GM18517 (cell line): ENCODE measurements around the gene CNDP2.
A peak's percentile ranks its signal among the peaks of the same experiment; 100 is the strongest.
"Not testable (repeated sequence)": the region's sequence is repeated elsewhere in the genome, so short reads cannot be mapped to it uniquely, and the experiment has no call there.

Source experiments
- ATAC-seq: cut with Tn5 transposase; IDR thresholded peaks from one replicate; pipeline ENCODE4 v1.9.1; 2021; ENCODE audit warnings: mild to moderate bottlenecking, moderate library complexity; ENCODE audit not compliant: unreplicated experiment

Gene CNDP2

DNA sequence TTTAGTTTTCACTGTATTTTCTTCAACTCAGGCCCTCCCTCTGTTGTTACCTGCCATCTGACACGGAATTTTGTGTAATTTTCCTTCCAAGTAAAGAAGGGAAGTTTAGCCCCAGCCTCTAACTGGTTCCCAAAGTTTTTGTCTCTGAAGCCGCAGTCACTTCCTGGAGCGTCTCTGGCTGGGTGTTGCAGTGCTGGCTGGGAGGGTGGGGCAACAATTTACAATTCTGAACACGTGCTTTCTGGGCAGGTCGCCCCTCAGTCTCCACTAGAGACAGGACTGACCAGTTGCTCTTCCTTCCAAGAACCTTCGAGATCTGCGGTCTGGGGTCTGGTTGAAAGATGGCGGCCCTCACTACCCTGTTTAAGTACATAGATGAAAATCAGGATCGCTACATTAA lies 3.5 kb downstream of the CNDP2 start:
- peak; percentile 49 for ATAC-seq

GRCh38 chr18:74500372-74500771 lies 4.2 kb downstream of the CNDP2 start:
- ATAC-seq: no peak

DNA sequence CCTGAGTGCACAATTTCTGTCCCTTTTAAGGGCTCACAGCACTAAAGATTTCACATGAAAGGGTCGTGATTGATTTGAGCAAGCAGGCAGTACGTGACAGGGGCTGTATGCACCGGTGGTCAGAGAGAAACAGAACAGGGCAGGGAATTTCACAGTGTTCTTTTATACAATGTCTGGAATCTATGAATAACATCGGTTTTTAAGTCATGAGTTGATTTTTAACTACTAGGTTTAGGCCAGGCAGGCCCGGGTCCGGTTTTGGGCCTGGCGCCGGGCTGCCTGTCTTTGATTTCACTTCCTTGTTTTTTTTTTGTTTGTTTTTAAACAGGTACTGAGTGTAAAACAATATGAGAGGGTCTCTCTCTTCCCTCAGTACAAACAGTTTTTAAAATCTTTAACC lies 4.6 kb downstream of the CNDP2 start:
- not testable (repeated sequence) for ATAC-seq

GRCh38 chr18:74501386-74501785 lies 5.2 kb downstream of the CNDP2 start:
- ATAC-seq: no peak

- ATAC-seq: no peak
These were observed 7.0 kb downstream of the CNDP2 start for GRCh38 chr18:74503137-74503536.

DNA sequence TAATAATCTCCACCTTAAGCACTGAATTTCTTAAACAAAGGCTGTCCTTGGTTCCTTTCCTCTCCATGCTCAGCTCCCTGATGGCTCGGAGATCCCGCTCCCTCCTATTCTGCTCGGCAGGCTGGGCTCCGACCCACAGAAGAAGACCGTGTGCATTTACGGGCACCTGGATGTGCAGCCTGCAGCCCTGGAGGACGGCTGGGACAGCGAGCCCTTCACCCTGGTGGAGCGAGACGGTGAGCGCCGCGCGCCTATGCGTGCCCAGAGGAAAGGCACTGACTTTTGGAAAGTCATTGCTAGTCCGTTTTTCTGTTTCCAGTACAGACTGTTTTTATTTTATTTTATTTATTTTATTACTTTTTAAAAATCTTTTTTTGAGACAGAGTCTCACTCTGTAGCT lies 9.6 kb downstream of the CNDP2 start:
- ATAC-seq: no peak

DNA sequence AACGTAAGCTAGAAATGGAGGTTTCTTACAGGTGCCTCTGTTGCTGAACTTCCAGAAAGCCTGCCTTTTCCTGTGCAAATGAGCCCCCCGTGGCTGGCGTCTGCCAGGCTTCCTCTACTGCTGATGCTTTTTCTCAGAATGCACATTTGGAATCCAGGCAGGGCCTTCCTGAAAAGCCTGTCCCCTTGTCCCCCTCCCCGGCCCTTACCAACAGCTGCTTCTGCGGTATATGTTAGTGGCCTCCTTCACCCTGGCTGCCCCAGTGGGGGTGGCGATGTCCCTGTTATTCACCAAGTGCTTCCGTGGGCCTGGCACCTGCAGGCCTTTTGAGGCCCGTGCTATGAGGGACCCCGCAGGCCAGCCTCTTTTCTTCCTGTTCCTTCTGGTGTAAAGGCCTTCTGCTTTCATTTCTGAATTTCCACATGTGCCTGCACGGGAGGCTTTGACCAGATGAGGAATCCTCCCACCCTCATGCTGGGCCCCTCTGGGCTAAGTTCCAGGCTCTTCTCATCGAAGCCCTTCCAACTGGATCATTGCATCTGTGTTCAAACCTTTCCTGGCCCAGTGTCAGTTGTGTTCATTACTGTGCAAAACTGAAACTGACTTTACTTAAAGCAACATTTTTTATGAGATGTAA lies 10.4 kb downstream of the CNDP2 start:
- no peak for ATAC-seq

GRCh38 chr18:74507097-74507881 lies 11.1 kb downstream of the CNDP2 start:
- no peak for ATAC-seq

GRCh38 chr18:74507927-74508326 lies 11.8 kb downstream of the CNDP2 start:
- no peak for ATAC-seq

DNA sequence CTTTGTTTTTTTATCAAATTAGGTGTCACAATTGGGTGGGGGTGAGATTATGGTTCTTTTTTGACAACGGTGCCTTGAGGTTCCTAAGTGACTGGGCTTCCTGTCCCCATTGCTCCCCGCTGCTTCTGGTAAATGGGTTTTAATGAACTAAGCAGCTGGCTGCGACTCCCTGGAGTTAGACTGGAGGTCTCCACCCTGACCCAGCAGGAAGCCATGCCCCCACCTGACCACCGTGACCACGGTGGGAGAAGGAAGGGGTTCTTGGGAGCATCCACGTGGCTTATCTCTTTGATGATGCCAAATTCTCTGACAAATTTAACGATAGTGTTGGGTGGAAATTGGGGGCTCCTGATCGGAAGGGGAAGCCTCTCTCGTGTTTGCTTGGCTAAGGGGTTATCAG lies 12.2 kb downstream of the CNDP2 start:
- no peak for ATAC-seq

- ATAC-seq: no peak
These were observed 12.7 kb downstream of the CNDP2 start for GRCh38 chr18:74508821-74509225.

- ATAC-seq: no peak
These were observed 13.9 kb downstream of the CNDP2 start for GRCh38 chr18:74509856-74510769.

DNA sequence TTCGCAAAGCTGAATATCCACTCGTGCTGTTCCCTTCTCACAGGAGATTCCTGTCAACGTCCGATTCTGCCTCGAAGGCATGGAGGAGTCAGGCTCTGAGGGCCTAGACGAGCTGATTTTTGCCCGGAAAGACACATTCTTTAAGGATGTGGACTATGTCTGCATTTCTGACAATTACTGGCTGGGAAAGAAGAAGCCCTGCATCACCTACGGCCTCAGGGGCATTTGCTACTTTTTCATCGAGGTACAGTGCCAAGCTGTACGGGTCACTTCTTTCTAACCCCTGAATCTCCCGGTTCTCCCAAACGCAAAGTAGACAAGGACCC lies 14.6 kb downstream of the CNDP2 start:
- ATAC-seq: no peak

DNA sequence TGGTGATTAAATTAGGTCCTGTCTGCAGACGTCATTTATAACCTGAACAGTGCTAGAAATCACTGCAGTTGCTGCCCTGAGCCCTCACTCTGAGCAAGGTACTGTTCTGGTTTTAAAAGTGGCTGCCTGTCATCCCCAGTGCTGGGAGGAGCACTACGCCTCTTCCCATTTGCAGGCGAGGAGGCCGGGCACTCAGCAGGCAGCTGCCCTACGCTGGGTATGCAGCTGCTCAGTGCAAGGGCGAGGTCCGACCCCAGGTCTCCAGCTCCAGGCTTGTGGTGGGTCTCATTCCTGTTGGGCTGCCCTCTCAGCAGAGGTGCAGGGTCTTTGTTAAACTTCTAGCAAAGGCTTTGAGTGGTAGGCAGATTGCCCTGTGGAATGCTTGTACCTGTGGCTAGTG lies 15.7 kb downstream of the CNDP2 start:
- ATAC-seq: no peak

DNA sequence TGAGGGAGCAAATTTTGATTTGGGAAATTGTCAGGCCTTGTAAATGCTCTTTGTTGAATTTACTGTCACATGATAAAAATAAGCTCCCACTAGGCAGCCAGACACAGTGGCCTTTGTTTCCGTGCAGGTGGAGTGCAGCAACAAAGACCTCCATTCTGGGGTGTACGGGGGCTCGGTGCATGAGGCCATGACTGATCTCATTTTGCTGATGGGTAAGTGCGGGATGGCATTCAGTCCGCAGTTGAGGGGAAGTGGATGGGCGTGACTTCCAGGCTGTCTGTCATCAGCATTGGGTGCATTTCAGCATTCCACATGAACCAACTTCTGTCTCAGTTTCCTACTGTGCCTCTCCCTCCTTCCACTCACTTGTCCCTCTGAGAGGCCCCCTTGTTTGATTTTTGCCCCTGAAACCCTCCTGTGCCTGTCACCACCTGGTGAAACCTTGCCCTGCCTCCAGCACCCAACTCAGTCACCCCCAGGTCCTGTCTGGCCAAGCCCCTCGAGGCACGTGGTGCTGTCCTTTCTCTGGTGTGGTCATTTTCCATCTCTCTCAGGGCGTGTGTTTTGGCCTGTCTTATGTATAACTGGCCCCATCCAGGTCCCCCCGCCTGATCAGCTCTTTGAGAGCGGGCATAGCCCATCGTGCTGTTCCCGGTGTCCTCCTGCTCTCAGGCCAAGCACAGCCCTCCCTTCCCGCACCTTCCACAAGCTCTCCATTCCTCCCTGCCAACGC lies 16.3 kb downstream of the CNDP2 start:
- no peak for ATAC-seq

DNA sequence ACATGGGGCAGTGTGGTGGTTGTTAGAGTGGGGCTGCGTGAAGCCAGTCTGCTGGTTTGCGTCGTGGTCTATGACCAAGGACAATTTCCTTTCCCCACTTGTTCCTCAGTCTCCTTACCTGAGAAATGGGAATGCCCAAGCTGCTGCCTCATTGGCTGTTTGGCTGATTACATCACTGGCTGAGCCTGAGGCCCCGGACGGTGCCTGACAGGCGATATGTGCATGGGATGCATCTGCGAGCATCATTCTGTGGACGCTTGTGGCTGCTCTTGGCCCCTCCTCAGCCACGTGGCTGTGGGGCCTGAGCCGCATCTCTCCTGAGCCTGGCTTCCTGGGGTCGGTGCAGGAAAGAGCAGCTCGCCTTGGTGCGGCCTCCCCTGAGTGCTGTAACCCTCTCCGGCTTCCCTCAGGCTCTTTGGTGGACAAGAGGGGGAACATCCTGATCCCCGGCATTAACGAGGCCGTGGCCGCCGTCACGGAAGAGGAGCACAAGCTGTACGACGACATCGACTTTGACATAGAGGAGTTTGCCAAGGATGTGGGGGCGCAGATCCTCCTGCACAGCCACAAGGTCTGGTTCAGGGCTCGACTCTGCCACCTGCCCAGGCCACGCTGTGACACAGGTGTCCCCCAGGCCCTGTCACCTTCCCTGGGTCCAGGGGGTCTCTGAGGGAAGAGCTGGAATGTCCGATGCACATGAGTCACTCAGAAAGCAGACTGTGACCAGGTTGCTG lies 17.2 kb downstream of the CNDP2 start:
- no peak for ATAC-seq

DNA sequence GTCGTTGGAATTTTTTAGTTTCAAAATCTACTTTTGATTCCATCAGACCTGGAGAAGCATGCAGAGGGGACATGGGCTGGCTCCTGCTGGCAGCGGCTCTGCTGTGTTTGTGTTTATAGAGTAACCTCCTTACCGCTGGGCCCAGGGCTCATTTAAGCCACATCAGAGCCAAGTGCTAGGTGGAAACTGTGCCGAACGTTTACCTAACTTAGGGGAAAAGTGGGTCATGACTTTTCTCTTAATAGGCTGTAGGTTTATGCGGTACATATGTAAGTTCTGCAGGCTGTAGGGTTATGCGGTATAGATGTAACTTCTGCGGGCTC lies 17.7 kb downstream of the CNDP2 start:
- ATAC-seq: no peak

DNA sequence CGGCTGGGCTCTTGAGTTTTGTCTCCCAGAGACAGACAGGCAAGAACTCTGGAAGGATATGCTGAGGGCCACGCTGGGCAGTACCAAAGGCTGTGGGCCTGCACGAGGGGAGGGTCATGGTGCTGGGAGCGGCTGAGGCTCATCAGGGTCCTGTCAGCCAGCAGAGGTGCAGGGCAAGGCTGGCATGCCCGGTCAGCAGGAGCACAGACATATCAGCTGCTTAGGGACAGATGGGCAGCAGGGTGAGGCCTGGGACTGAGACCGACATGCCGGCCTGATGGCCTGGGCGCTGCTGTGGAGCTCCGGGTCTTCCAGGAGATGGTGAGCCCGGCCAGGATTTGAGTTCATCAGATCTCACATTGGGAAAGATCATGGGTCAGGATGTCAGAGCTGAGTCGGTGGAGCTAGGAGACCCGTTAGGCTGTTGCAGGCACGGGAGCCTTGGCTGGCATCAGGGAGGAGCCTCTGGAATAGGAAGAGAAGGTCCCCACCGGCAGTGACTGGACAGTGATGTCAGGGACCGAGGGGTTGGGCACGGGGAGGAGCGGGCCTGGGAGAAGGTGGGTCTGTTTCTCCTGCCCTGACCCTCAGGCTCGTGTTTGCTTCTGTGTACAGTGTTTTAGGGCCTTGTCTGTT lies 18.8 kb downstream of the CNDP2 start:
- ATAC-seq: no peak

- no peak for ATAC-seq
These were observed 19.6 kb downstream of the CNDP2 start for GRCh38 chr18:74515620-74516231.
